Lower leg skin (tissue), 3 donors: ENCODE measurements around the gene CREB5.

Experiments used
- POLR2A ChIP-seq, 2 donors: fragments of 450-650 bp; IDR thresholded peaks; one replicate each; pipeline ENCODE4 v1.6.1; 2016 to 2017; ENCODE audit warnings: antibody characterized with exemption in 2 of 2, mild to moderate bottlenecking in 1 of 2, moderate library complexity in 1 of 2
- TF ChIP-seq, protein P1 (sequence below), 3 donors: fragments of 450-650 bp; IDR thresholded peaks; one replicate each; pipeline ENCODE4 v1.5.1; 2016; ENCODE audit warnings: antibody characterized with exemption in 3 of 3, mild to moderate bottlenecking in 3 of 3, moderate library complexity in 2 of 3

DNA sequence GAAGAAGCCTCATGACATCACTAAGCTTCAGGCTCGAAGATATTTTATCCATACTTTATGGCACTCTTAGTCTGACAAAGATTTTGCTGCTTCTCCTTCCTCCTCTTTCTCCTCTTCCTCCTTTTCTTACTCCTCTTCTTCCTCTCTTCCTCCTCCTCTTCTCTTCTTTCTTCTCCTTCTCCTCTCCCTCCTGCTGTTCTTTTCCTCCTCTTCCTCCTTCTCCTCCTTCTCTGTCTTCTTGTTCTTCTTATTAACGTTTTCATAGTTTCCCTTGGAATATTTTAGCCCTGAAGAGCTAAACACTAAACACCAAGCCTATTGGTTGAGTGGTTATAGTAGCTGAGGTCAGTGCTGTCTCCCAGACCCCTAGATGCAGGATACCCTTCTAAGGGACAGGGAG lies 137.7 kb downstream of the CREB5 start:
- TF ChIP-seq, protein P1, sequence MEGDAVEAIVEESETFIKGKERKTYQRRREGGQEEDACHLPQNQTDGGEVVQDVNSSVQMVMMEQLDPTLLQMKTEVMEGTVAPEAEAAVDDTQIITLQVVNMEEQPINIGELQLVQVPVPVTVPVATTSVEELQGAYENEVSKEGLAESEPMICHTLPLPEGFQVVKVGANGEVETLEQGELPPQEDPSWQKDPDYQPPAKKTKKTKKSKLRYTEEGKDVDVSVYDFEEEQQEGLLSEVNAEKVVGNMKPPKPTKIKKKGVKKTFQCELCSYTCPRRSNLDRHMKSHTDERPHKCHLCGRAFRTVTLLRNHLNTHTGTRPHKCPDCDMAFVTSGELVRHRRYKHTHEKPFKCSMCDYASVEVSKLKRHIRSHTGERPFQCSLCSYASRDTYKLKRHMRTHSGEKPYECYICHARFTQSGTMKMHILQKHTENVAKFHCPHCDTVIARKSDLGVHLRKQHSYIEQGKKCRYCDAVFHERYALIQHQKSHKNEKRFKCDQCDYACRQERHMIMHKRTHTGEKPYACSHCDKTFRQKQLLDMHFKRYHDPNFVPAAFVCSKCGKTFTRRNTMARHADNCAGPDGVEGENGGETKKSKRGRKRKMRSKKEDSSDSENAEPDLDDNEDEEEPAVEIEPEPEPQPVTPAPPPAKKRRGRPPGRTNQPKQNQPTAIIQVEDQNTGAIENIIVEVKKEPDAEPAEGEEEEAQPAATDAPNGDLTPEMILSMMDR (IDR thresholded peaks at IDR 0.05), result no peak
- no peak for TF ChIP-seq POLR2A (IDR thresholded peaks at IDR 0.05)
